ENCODE data around the gene AFG3L2.

The AFG3L2 gene

GRCh38 chr18:12327510-12328178, 49.4 kb downstream of the AFG3L2 start:
- Histone ChIP-seq H2AFZ (ENCODE audit: low read length) (no peak overlapping the region), H3K27ac (replicated peaks; ENCODE audit: low read length) (no peak overlapping the region), H4K8ac (ENCODE audit: low read depth, low read length) (no peak overlapping the region)

GRCh38 chr18:12326711-12327460, 50.1 kb downstream of the AFG3L2 start:
- peaks cover 37 to 84% of the 10 kb centered on the region in 2 donors for H3K36me3 ChIP-seq (replicated peaks in 1 of 2; ENCODE audit: control insufficient read depth in 2 of 2, insufficient read depth in 2 of 2, low read length in 2 of 2)
- no peaks in the 10 kb centered on the region for H3K27me3 ChIP-seq (ENCODE audit: control insufficient read depth in 3 of 3, insufficient read depth in 3 of 3, low read depth in 1 of 3, low read length in 3 of 3)
- H3K9me3 ChIP-seq (replicated peaks in 1 of 2; ENCODE audit: control insufficient read depth in 2 of 2, insufficient read depth in 1 of 2, low read depth in 1 of 2, low read length in 2 of 2), result peaks cover 0 to 5% of the 10 kb centered on the region in 2 donors
- no peak overlapping the region for H3K27ac ChIP-seq (replicated peaks; ENCODE audit: low read length)
- H3K79me1 ChIP-seq (ENCODE audit: low read depth, low read length), result peaks cover 5% of the 10 kb centered on the region
- no peak overlapping the region for H3K4me3 ChIP-seq (ENCODE audit: low read length in 2 of 2)
- no peak overlapping the region for H2AK5ac ChIP-seq (ENCODE audit: low read depth, low read length)
- no peak overlapping the region for H2BK12ac ChIP-seq (ENCODE audit: low read length)
- H3K4me2 ChIP-seq (ENCODE audit: insufficient read depth, low read length, poor library complexity, severe bottlenecking), result peak overlapping the region; percentile 26
- H4K91ac ChIP-seq (ENCODE audit: low read depth, low read length, poor library complexity), result no peak overlapping the region
- no CpG with 5 or more reads among the region's 12 CpGs for WGBS, 2 donors (ENCODE audit: extremely low coverage in 2 of 2, insufficient read length in 2 of 2, insufficient replicate concordance in 1 of 2)
- peaks cover 0 to 4% of the 10 kb centered on the region in 2 donors for H3K4me1 ChIP-seq (ENCODE audit: control insufficient read depth in 2 of 2, insufficient read depth in 1 of 2, low read depth in 1 of 2, low read length in 2 of 2)
- H3K4ac ChIP-seq (ENCODE audit: low read length), result no peak overlapping the region
- no peak for DNase-seq (ENCODE audit: low spot score)
- H4K8ac ChIP-seq (ENCODE audit: low read depth, low read length), result no peak overlapping the region
- no peak overlapping the region for H3K23ac ChIP-seq (ENCODE audit: low read depth, low read length, poor library complexity)
- peak overlapping the region; percentile 57 for H3K18ac ChIP-seq (ENCODE audit: low read length)
- peak overlapping the region; percentile 19 for H2BK5ac ChIP-seq (ENCODE audit: low read length)
- H2BK15ac ChIP-seq (ENCODE audit: low read length), result peak overlapping the region; percentile 58
- no peak overlapping the region for H3K14ac ChIP-seq (ENCODE audit: low read length)
- H2BK120ac ChIP-seq (ENCODE audit: low read depth, low read length), result no peak overlapping the region
- no peak overlapping the region for H2AFZ ChIP-seq (ENCODE audit: low read length)
- H3K9ac ChIP-seq (ENCODE audit: low read depth, low read length, poor library complexity), result no peak overlapping the region

More at GRCh38 chr18:12327510-12328178, 49.4 kb downstream of the AFG3L2 start:
- Histone ChIP-seq H3K79me1 (ENCODE audit: low read depth, low read length) (peaks cover 5% of the 10 kb centered on the region), H2BK15ac (ENCODE audit: low read length) (no peak overlapping the region), H4K91ac (ENCODE audit: low read depth, low read length, poor library complexity) (no peak overlapping the region), H3K9ac (ENCODE audit: low read depth, low read length, poor library complexity) (no peak overlapping the region), H3K4me2 (ENCODE audit: insufficient read depth, low read length, poor library complexity, severe bottlenecking) (no peak overlapping the region), H3K18ac (ENCODE audit: low read length) (no peak overlapping the region), H3K4ac (ENCODE audit: low read length) (no peak overlapping the region), H2BK12ac (ENCODE audit: low read length) (no peak overlapping the region), H3K4me1 (ENCODE audit: control insufficient read depth in 2 of 2, insufficient read depth in 1 of 2, low read depth in 1 of 2, low read length in 2 of 2) (peaks cover 0 to 4% of the 10 kb centered on the region in 2 donors), H2AK5ac (ENCODE audit: low read depth, low read length) (no peak overlapping the region), H3K14ac (ENCODE audit: low read length) (no peak overlapping the region), H3K4me3 (ENCODE audit: low read length in 2 of 2) (peak overlapping the region in 1 of 2 donors; percentile 31), H2BK5ac (ENCODE audit: low read length) (no peak overlapping the region), H2BK120ac (ENCODE audit: low read depth, low read length) (no peak overlapping the region), H3K23ac (ENCODE audit: low read depth, low read length, poor library complexity) (no peak overlapping the region), H3K36me3 (replicated peaks in 1 of 2; ENCODE audit: control insufficient read depth in 2 of 2, insufficient read depth in 2 of 2, low read length in 2 of 2) (peaks cover 37 to 81% of the 10 kb centered on the region in 2 donors), H3K9me3 (replicated peaks in 1 of 2; ENCODE audit: control insufficient read depth in 2 of 2, insufficient read depth in 1 of 2, low read depth in 1 of 2, low read length in 2 of 2) (peaks cover 0 to 5% of the 10 kb centered on the region in 2 donors), H3K27me3 (ENCODE audit: control insufficient read depth in 3 of 3, insufficient read depth in 3 of 3, low read depth in 1 of 3, low read length in 3 of 3) (no peaks in the 10 kb centered on the region)
- DNase-seq (ENCODE audit: low spot score), result peak; percentile 56
- no CpG with 5 or more reads among the region's 11 CpGs for WGBS, 2 donors (ENCODE audit: extremely low coverage in 2 of 2, insufficient read length in 2 of 2, insufficient replicate concordance in 1 of 2)

- H3K4me2 ChIP-seq (ENCODE audit: insufficient read depth, low read length, poor library complexity, severe bottlenecking), result no peak overlapping the region
- DNase-seq (ENCODE audit: low spot score), result no peak
Measured at GRCh38 chr18:12325726-12326245, 51.2 kb downstream of the AFG3L2 start.

More at GRCh38 chr18:12325726-12326245, 51.2 kb downstream of the AFG3L2 start:
- Histone ChIP-seq H2AFZ (ENCODE audit: low read length) (no peak overlapping the region), H3K4me1 (ENCODE audit: control insufficient read depth in 2 of 2, insufficient read depth in 1 of 2, low read depth in 1 of 2, low read length in 2 of 2) (peaks cover 0 to 4% of the 10 kb centered on the region in 2 donors), H3K27me3 (ENCODE audit: control insufficient read depth in 3 of 3, insufficient read depth in 3 of 3, low read depth in 1 of 3, low read length in 3 of 3) (no peaks in the 10 kb centered on the region), H3K4me3 (ENCODE audit: low read length in 2 of 2) (peak overlapping the region in 1 of 2 donors; percentile 53), H4K8ac (ENCODE audit: low read depth, low read length) (no peak overlapping the region), H3K9ac (ENCODE audit: low read depth, low read length, poor library complexity) (peak overlapping the region; percentile 70), H2BK5ac (ENCODE audit: low read length) (no peak overlapping the region), H3K79me1 (ENCODE audit: low read depth, low read length) (peaks cover 3% of the 10 kb centered on the region), H2BK12ac (ENCODE audit: low read length) (no peak overlapping the region), H2BK15ac (ENCODE audit: low read length) (no peak overlapping the region), H2AK5ac (ENCODE audit: low read depth, low read length) (no peak overlapping the region), H3K9me3 (replicated peaks in 1 of 2; ENCODE audit: control insufficient read depth in 2 of 2, insufficient read depth in 1 of 2, low read depth in 1 of 2, low read length in 2 of 2) (peaks cover 0 to 5% of the 10 kb centered on the region in 2 donors), H3K23ac (ENCODE audit: low read depth, low read length, poor library complexity) (peak overlapping the region; percentile 93), H2BK120ac (ENCODE audit: low read depth, low read length) (no peak overlapping the region), H3K27ac (replicated peaks; ENCODE audit: low read length) (no peak overlapping the region), H3K36me3 (replicated peaks in 1 of 2; ENCODE audit: control insufficient read depth in 2 of 2, insufficient read depth in 2 of 2, low read length in 2 of 2) (peaks cover 36 to 91% of the 10 kb centered on the region in 2 donors), H3K14ac (ENCODE audit: low read length) (no peak overlapping the region), H3K4ac (ENCODE audit: low read length) (no peak overlapping the region), H3K18ac (ENCODE audit: low read length) (no peak overlapping the region), H4K91ac (ENCODE audit: low read depth, low read length, poor library complexity) (no peak overlapping the region)
- WGBS, 2 donors (ENCODE audit: extremely low coverage in 2 of 2, insufficient read length in 2 of 2, insufficient replicate concordance in 1 of 2), result no CpG with 5 or more reads among the region's 29 CpGs

Data from neuronal stem cell (in vitro differentiated cells).